ENCODE measurements around the gene GATAD2B.
"Not testable (repeated sequence)": the region's sequence is repeated elsewhere in the genome, so short reads cannot be mapped to it uniquely, and the experiment has no call there.

Gene GATAD2B

GRCh38 chr1:153794624-153795329 lies 128.0 kb downstream of the GATAD2B start:
- DNase-seq, result no peak

GRCh38 chr1:153793973-153794615 lies 128.7 kb downstream of the GATAD2B start:
- DNase-seq, result no peak

- DNase-seq, result no peak
Observed at GRCh38 chr1:153793261-153793972, 129.4 kb downstream of the GATAD2B start.

- no peak for DNase-seq
Observed at GRCh38 chr1:153792631-153793041, 130.1 kb downstream of the GATAD2B start.

GRCh38 chr1:153791648-153792253 lies 131.0 kb downstream of the GATAD2B start:
- DNase-seq, result no peak

- no peak for DNase-seq
Observed at GRCh38 chr1:153790966-153791647, 131.7 kb downstream of the GATAD2B start.

- no peak for DNase-seq
Observed at GRCh38 chr1:153790313-153790965, 132.3 kb downstream of the GATAD2B start.

GRCh38 chr1:153789478-153790034 lies 133.2 kb downstream of the GATAD2B start:
- no peak for DNase-seq

GRCh38 chr1:153786038-153786790 lies 136.6 kb downstream of the GATAD2B start:
- DNase-seq, result no peak

- DNase-seq, result peak; percentile 95
Observed at GRCh38 chr1:153783233-153784190, 139.3 kb downstream of the GATAD2B start.

GRCh38 chr1:153782648-153783047 lies 140.1 kb downstream of the GATAD2B start:
- DNase-seq, result not testable (repeated sequence)

GRCh38 chr1:153780551-153780950 lies 142.2 kb downstream of the GATAD2B start:
- no peak for DNase-seq

- DNase-seq, result no peak
Observed at GRCh38 chr1:153779781-153780541, 142.8 kb downstream of the GATAD2B start.

GRCh38 chr1:153778824-153779519 lies 143.8 kb downstream of the GATAD2B start:
- no peak for DNase-seq

GRCh38 chr1:153778051-153778823 lies 144.5 kb downstream of the GATAD2B start:
- DNase-seq, result no peak

GRCh38 chr1:153777648-153778047 lies 145.1 kb downstream of the GATAD2B start:
- DNase-seq, result no peak

GRCh38 chr1:153776845-153777370 lies 145.9 kb downstream of the GATAD2B start:
- no peak for DNase-seq

All from NCI-H82 (cell line).